Brain microvascular endothelial cell (primary cell): ENCODE data around the gene CLEC16A.

Experiments
- DNase-seq: peaks from one replicate; pipeline ENCODE4 v3.0.0-alpha.2; 2020
- H3K27ac ChIP-seq: fragments of 250-450 bp; sonication (Bioruptor Pico); 2 replicates; pipeline ENCODE4 v1.5.1; 2020; ENCODE audit warnings: mild to moderate bottlenecking, moderate library complexity
- H3K27me3 ChIP-seq: fragments of 250-450 bp; sonication (Bioruptor Pico); replicated peaks from 2 replicates; pipeline ENCODE4 v1.5.1; 2020; ENCODE audit warnings: mild to moderate bottlenecking
- H3K36me3 ChIP-seq: fragments of 250-450 bp; sonication (Bioruptor Pico); replicated peaks from 2 replicates; pipeline ENCODE4 v1.5.1; 2020; ENCODE audit warnings: mild to moderate bottlenecking
- H3K4me3 ChIP-seq: 2 replicates; pipeline ENCODE4 v1.5.1; 2011; ENCODE audit warnings: low read depth, mild to moderate bottlenecking, control low read depth, low read length, moderate library complexity
- in situ Hi-C: cut with HindIII; loops from 2 replicates; pipeline ENCODE4 v1.10.0; 2017; ENCODE audit warnings: low sequenced_read_pairs, low pct_ligation_motif_present
- TF ChIP-seq, protein P1 (sequence below): IDR thresholded peaks from 2 replicates; pipeline ENCODE4 v1.5.1; 2011; ENCODE audit warnings: low read depth, mild to moderate bottlenecking, moderate library complexity, low read length, control low read depth, inconsistent platforms; ENCODE audit errors: missing control alignments

Gene CLEC16A

GRCh38 chr16:11016524-11016988 is 72.2 kb downstream of the CLEC16A start:
- in situ Hi-C loops: no loop called here
- Histone ChIP-seq H3K27ac (no peak overlapping the region), H3K4me3 (no peak overlapping the region), H3K27me3 (no peaks in the 10 kb centered on the region), H3K36me3 (no peaks in the 10 kb centered on the region)
- no peak for DNase-seq
- TF ChIP-seq, protein P1, sequence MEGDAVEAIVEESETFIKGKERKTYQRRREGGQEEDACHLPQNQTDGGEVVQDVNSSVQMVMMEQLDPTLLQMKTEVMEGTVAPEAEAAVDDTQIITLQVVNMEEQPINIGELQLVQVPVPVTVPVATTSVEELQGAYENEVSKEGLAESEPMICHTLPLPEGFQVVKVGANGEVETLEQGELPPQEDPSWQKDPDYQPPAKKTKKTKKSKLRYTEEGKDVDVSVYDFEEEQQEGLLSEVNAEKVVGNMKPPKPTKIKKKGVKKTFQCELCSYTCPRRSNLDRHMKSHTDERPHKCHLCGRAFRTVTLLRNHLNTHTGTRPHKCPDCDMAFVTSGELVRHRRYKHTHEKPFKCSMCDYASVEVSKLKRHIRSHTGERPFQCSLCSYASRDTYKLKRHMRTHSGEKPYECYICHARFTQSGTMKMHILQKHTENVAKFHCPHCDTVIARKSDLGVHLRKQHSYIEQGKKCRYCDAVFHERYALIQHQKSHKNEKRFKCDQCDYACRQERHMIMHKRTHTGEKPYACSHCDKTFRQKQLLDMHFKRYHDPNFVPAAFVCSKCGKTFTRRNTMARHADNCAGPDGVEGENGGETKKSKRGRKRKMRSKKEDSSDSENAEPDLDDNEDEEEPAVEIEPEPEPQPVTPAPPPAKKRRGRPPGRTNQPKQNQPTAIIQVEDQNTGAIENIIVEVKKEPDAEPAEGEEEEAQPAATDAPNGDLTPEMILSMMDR: no peak

DNA sequence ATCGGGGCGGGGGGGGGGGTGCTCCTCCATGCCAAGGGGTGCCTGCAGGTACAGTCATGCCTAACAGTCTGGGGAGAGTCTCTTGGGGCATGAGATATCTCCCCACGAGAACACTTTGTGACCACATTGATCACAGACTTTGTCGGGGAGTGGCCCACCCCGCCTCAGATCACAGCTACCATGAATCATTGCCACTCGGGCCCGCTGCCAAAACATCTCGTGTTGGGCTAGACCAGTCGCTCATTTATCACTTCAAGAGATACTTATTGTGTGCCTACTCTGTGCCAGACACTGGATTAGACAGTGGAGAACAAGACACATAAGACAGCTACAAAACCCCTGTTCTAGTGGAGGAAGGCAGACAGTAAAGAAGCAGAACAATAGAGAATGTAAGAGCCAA is 72.6 kb downstream of the CLEC16A start:
- no peaks in the 10 kb centered on the region for H3K36me3 ChIP-seq
- in situ Hi-C loops: no loop called here
- peak; percentile 80 for DNase-seq

DNA sequence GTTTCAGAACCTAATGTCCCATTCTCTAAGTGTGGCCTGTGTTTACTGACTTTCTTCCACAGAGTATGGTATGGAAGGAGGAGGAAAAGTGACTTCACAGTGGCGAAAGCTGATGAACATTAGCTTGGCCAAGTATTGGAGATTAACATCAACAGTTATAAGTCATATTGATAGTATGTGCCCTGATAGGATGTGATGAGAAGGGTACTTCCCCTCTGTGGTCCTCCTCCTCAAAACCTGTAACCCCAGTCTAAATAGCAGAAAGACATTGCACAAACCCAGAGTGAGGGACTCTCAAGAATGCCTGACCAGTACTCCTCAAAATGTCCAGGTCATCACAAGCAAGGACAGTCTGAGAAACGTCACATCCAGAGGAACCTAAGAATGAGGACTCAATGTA is 73.1 kb downstream of the CLEC16A start:
- Histone ChIP-seq H3K27me3 (no peaks in the 10 kb centered on the region), H3K36me3 (no peaks in the 10 kb centered on the region), H3K4me3 (no peak overlapping the region), H3K27ac (no peak overlapping the region)
- DNase-seq: no peak
- TF ChIP-seq, protein P1: no peak
- in situ Hi-C loops: no loop called here

More for the DNA sequence above, 72.6 kb downstream of the CLEC16A start:
- Histone ChIP-seq H3K4me3 (no peak overlapping the region), H3K27me3 (no peaks in the 10 kb centered on the region), H3K27ac (peak overlapping the region; percentile 12)
- TF ChIP-seq, protein P1: no peak

GRCh38 chr16:11020388-11020787 is 76.0 kb downstream of the CLEC16A start:
- no peak overlapping the region for H3K4me3 ChIP-seq
- no peaks in the 10 kb centered on the region for H3K36me3 ChIP-seq
- TF ChIP-seq, protein P1: no peak
- in situ Hi-C loops: no loop called here
- no peaks in the 10 kb centered on the region for H3K27me3 ChIP-seq
- no peak overlapping the region for H3K27ac ChIP-seq
- no peak for DNase-seq

GRCh38 chr16:11020792-11021551 is 76.6 kb downstream of the CLEC16A start:
- in situ Hi-C loops: no loop called here
- TF ChIP-seq, protein P1: no peak
- H3K27me3 ChIP-seq: no peaks in the 10 kb centered on the region
- H3K36me3 ChIP-seq: peaks cover 3% of the 10 kb centered on the region
- no peak overlapping the region for H3K27ac ChIP-seq
- no peak for DNase-seq
- no peak overlapping the region for H3K4me3 ChIP-seq
